ENCODE results near the gene DEFB115.

DNA sequence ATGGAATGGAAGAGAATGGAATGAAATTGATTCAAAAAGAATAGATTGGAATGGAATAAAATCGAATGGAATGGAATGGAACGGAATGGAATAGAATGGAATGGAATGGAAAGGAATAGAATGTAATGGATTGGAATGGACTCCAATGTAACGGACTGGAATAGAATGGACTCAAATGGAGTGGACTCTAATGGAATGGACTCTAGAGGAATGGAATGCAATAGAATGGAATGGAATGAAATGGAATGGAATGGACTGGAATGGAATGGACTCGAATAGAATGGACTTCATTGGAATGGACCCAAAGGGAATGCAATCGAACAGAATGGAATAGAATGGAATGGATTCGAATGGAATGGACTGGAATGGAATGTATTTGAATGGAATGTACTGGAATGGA, 19.7 kb upstream of the DEFB115 start:
- TF ChIP-seq, protein P1, sequence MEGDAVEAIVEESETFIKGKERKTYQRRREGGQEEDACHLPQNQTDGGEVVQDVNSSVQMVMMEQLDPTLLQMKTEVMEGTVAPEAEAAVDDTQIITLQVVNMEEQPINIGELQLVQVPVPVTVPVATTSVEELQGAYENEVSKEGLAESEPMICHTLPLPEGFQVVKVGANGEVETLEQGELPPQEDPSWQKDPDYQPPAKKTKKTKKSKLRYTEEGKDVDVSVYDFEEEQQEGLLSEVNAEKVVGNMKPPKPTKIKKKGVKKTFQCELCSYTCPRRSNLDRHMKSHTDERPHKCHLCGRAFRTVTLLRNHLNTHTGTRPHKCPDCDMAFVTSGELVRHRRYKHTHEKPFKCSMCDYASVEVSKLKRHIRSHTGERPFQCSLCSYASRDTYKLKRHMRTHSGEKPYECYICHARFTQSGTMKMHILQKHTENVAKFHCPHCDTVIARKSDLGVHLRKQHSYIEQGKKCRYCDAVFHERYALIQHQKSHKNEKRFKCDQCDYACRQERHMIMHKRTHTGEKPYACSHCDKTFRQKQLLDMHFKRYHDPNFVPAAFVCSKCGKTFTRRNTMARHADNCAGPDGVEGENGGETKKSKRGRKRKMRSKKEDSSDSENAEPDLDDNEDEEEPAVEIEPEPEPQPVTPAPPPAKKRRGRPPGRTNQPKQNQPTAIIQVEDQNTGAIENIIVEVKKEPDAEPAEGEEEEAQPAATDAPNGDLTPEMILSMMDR (IDR thresholded peaks at IDR 0.05 in 8 of 11, conservative IDR thresholded peaks at IDR 0.05 in 3 of 11), result no peak
- no peak for TF ChIP-seq POLR2AphosphoS5 (IDR thresholded peaks at IDR 0.05)
